Measurements from ENCODE around the gene AP3B1.
A peak's percentile ranks its signal among the peaks of the same experiment; 100 is the strongest.
"Not testable (repeated sequence)": the region's sequence is repeated elsewhere in the genome, so short reads cannot be mapped to it uniquely, and the experiment has no call there.

AP3B1 gene

DNA sequence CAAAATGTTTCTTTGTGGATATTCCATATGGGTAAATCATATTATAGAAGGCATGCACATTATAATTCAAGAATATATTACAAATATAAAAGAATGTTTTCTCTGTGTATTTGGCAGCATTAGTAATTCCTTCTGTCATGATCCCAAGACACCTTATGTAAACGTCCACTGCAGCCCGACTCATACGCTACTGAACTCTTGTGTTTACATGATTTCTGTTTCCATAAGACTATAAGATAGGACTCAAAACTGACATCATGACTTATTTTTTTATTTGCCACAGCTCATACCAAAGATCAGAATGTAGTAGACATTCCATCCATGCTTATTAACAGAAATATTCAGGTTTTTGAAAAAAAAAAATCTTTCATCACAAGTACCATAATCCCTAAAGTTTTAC lies 234.1 kb downstream of the AP3B1 start:
- no peak for DNase-seq

- no peak for DNase-seq
Measured at GRCh38 chr5:78058625-78059024, 235.9 kb downstream of the AP3B1 start.

DNA sequence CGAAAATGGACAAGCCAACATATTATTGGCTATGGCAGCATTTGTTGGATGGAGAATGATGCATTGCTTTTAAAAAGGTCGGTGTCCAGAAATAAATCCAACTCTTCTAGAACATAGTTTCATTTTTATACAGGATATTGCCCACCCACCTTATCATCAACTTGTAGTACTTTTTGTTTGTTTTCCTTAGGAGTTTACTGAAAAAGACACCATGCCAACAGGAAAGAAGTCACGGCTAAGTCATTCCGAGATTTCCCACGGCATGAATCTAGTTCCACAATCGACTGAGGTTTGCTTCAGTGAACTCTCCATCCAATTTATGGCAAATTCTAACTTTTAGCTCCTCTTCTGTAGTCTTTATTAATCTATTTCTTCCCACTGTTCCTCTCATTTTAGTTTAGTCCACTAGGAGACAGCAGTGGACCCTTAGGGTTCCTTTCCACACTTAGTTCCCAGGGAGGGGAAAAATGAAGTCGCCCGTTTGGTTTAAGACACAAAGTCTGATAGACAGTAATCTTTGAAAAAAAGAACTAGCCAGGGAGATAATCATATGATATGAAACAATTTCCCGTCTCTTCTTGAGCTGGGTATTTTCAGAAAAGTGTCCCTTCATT lies 237.5 kb downstream of the AP3B1 start:
- no peak for DNase-seq

GRCh38 chr5:78056053-78056452 lies 238.4 kb downstream of the AP3B1 start:
- no peak for DNase-seq

GRCh38 chr5:78050888-78051287 lies 243.6 kb downstream of the AP3B1 start:
- peak; percentile 39 for DNase-seq

GRCh38 chr5:78046823-78047222 lies 247.7 kb downstream of the AP3B1 start:
- not testable (repeated sequence) for DNase-seq

DNA sequence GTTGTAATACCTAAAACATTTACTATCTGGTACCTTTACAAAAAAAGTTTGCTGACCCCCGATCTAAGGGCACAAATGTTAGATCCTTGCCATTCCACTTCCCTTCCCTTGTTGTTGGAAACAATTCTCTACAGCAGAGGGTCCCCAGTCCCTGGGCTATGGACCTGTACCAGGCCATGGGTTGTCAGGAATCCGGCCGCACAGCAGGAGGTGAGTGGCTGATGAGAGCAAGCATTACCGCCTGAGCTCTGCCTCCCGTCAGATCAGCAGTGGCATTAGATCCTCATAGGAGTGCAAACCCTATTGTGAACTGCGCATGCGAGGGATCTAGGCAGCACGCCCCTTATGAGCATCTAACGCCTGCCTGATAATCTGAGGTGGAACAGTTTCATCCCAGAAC lies 248.5 kb downstream of the AP3B1 start:
- DNase-seq = no peak

DNA sequence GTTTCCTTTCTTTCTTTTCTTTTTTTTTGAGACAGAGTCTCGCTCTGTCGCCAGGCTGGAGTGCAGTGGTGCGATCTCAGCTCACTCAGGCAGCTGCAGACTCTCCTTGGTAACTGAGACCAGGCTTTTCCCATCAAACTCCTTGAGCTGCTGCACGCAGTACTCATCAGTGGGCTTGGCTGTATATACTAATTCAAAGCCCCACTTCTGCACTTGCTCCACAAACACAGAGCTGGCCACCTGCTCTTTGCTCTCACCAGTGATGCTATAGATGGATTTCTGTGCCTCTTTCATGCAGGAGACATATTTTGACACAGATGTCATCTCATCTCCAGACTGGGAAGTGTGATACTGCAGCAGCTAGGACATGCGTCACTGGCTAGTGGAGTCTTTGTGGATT lies 252.7 kb downstream of the AP3B1 start:
- DNase-seq = peak; percentile 80

DNA sequence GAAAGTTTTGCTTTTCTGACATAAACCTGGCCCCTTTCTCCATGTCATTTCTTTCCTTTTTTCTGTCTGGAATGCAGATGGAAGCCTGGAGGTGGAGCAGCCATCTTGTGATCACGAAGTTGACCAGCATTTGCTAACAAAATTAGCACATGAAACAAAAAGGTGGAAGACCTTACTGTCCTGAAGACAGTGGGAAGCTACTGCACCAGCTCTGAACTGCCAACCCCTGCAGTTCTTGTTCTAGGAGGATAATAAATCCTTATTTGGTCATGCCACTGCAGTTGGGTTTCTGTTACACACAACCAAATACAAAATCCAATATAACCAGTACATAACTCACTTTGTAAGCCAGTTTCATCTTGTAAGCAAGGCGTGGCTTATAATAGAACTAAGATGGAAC lies 269.0 kb downstream of the AP3B1 start:
- DNase-seq = no peak

DNA sequence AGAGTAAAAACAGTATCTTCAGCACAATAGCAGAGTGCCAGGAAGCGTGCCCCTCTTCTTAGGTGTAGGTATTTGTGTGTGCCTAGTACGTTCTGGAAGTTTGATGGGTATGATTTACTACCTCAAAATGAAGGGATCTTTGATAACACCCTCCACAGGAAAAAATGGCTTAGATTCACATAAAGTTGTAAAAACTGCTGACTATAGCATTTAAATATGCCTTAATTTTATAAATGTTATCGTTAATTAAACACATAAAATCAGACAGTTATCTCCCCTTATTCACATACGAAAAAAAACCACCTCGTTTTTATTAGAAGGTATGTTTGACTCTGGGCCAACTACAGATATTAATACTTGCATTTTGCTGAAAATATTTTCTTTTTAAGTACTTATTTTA lies 274.8 kb downstream of the AP3B1 start:
- no peak for DNase-seq

GRCh38 chr5:78016863-78017529 lies 277.5 kb downstream of the AP3B1 start:
- DNase-seq = no peak

DNA sequence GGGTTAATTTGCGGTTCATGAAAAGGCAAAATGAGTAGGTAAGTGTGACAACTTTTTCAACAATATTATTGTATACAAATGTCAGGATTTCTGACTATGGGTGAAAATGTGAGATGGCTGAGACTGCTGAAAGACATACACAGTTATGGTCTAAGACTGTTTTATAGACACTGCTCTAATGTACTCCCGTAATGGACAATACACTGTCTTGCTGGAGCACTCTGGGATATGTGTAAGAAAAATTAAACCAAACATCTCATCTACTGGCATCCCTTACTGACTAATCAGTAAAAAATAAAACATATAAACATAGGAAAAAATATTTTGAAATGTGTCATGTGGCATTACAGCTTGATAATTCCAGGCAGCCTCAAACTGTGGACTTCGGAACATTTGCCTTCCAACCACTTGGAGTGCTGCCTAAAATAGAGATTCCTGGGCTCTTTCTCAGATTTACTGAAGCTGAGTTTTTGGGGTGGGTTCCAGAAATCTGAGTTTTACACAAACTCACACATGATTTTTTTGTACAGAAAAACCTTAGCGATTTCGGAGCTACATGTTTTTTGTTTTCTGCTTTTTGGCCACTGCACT lies 284.5 kb downstream of the AP3B1 start:
- no peak for DNase-seq

GRCh38 chr5:78008356-78008967 lies 286.0 kb downstream of the AP3B1 start:
- DNase-seq = peak; percentile 27

GRCh38 chr5:78007233-78007632 lies 287.3 kb downstream of the AP3B1 start:
- DNase-seq = no peak

DNA sequence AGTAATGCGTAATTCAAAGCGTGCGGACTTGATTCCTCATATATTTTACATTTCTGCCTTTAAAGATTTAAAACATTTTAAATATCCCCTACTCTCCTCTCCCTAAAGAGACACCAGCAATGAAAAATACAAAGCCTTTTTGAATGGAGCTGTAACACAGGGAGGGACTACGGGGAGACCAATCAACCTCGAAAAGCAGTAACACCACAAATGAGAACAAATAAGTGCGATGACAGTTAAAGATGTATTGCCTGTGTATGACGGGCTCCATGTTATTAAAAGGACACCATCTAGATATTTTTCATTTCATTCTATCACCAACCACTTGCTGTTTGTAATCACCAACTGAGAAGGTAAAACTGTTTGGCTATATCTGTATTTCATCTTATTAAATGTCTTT lies 288.0 kb downstream of the AP3B1 start:
- no peak for DNase-seq

DNA sequence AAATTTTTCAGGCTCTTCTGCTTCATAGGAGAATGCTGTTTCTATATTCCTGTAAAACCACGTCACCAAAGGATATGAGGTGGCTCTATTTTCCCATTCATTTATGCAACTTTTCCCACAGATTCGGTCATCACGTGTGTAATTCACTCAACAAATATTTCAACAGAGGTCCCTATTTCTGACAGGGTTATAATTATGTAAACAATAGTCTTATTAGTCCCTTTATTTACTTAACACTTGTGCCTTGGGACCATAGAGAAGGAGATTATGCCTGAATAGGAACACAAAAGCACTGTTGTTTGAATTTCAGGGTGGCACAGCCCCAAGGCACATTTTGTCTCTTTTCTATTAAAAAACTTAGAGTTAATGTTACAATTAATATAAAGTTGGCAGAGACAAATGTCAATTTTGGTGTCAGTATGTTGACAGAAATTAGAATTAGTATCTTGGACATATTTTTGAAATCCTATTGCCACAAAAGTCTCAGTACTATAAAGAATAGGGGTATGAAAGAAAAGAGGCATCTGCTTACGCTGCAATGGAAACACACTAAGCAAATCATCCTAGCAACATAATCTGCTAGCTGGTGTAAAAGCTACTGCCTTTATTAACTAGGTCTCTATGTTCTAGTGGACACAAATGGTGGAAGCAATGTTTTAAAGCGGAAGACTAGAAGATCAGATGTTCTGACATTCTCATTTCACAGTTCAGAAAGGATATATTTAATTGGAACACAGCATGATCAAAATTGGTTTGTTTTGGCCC lies 289.3 kb downstream of the AP3B1 start:
- peak; percentile 89 for DNase-seq

DNA sequence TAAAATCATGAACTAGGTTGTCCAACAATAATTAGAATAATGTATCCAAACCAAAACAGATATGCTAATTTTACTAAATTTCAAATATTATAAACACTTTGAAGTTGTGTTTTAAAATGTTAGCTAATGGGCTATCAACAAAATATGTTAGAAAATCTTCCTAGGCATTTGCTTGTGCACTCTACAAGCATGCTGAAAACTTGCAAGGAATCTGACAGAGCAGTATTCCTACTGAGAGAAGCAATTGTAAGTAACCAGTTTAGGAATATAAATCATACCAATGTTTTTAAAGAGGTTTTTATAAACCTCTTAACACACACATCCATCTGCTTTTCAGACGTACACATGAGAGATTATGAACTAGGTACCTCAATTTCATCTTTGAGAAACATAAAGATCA lies 289.9 kb downstream of the AP3B1 start:
- DNase-seq = no peak

- peak; percentile 85 for DNase-seq
Measured at GRCh38 chr5:78003919-78004318, 290.6 kb downstream of the AP3B1 start.

GRCh38 chr5:78003450-78003849 lies 291.0 kb downstream of the AP3B1 start:
- no peak for DNase-seq

GRCh38 chr5:78002690-78003089 lies 291.8 kb downstream of the AP3B1 start:
- peak; percentile 36 for DNase-seq

DNA sequence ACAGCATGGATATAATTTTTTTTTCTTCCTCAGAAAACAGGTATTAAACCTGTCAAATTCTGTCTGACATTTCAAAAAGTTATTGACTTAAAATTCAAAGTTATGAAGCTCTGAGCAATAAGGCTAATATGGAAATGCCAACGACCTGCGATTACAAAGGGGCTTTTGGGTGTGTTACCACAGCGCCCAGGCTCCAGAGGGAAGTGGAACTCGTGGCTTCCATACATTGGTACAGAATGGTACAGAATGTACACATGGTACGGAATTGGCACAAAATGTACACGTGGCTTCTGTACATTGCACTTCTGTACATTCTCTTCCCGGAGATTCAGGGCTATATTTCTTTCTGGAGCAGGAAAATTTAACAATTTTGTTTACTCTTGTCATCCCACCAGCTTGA lies 293.3 kb downstream of the AP3B1 start:
- no peak for DNase-seq

- DNase-seq = no peak
Measured at GRCh38 chr5:78000191-78000590, 294.3 kb downstream of the AP3B1 start.

DNA sequence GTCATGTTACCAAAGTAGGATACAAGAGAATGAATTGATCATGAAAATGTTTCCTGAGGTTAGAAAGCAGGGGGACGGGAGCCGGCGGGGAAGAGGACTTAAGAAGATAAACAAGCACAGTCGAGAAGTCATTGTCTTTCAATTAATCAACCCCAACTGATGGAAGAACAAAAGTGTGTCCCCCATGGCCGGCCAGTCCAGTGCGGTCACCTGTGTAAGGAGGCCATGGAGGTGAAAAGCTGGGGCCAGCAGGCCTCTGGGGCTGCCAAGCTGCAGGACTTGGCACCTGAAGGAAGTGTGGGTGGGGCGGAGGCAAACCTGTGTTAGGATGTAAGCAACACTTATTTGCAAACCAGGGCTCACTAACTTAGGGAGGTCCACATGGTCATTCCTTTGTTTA lies 295.1 kb downstream of the AP3B1 start:
- DNase-seq = no peak

Measured in SHP77 treated with DMSO at 0.1 percent for 48 hours (cell line).